HG02981 (cell line): ENCODE measurements around the gene CHGA.

Source experiments
- ATAC-seq: cut with Tn5 transposase; IDR thresholded peaks from one replicate; pipeline ENCODE4 v1.9.1; 2021; ENCODE audit warnings: mild to moderate bottlenecking, moderate library complexity; ENCODE audit not compliant: unreplicated experiment

CHGA gene

DNA sequence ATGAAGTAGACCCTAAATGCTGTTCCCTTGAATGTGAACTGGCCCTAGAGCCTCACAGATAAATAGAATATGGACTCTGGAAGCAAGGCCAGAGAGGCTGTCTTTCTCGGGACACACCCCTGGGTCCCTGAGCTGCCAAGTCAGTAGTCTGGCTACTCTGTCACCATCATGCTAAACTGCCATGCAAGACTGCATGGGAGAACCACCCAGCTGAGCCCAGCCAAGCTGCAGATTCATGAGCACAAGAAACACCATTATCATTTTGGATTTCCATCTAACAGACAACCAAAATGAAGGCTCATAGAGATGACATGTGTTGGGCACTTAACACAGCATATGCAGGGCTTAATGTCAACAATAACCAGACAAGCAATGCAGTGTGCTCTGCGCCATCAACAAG, 53.3 kb downstream of the CHGA start:
- no peak for ATAC-seq

DNA sequence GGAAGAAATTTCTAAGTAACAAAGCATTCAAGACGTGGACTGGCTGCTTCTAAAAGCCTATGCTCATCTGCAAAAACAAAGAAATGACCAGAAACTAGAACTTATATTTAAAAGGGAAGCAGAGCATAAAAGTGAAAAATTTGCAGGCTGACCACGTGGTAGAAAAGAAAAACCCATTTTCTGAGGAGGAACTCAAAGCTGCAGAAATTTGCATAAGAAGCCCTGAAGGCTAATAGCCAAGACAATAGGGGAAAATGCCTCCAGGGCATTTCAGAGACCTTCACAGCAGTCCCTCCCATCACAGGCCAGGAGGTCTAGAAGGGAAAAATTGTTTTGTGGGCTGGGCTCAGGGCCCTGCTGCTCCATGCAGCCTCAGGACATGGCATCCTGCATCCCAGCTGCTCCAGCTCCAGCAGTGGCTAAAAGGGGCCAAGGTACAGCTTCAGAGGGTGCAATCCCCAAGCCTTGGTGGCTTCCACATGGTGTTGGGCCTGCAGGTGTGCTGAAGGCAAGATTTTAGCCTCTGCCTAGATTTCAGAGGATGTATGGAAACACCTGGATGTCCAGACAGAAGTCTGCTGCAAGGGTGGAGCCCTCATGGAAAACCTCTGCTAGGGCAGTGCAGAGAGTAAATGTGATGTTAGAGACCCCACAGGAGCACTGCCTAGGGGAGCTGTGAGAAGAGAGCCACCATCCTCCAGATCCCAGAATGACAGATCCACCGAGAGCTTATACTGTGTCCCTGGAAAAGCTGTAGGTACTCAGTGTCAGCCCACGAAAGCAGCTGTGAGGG, 55.5 kb downstream of the CHGA start:
- ATAC-seq, result no peak

DNA sequence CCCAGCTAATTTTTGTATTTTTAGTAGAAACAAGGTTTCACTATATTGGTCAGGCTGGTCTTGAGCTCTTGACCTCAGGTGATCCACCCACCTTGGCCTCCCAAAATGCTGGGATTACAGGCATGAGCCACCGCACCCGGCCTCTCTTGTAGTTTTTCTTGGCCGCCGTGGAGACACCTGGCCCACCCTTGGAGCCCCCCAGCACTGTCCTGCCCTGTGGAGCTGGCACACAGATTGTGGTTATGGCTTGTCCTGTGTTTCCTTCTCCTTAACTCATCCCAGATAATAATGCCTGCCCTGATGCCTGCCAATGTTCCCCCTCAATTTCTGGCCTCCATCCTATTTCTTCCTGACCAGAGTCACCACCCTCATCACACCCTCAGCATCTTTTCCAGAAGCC, 57.9 kb downstream of the CHGA start:
- ATAC-seq, result no peak

DNA sequence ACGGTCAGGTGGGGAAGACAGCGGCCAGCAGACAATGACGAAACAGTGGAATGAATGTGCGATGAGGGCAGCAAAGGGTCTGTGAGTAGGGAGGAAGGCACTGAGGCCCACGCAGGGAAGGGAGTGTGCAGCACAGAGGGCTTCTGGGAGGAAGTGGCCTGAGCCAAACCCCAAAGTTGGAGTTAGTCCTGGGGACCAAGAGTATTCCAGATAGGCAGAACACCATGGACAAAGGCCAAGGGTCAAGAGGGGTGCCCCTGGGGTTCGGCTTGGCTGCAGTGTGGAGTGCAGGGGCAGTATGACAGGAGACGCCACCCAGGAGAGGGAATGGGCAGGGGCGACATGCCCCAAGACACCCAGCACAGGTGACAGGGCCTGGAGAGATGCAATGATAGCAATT, 58.8 kb downstream of the CHGA start:
- ATAC-seq, result no peak

GRCh38 chr14:92982956-92983355, 60.0 kb downstream of the CHGA start:
- no peak for ATAC-seq

GRCh38 chr14:92984082-92984788, 61.3 kb downstream of the CHGA start:
- no peak for ATAC-seq
